ENCODE results near the gene USP21.

USP21 gene

DNA sequence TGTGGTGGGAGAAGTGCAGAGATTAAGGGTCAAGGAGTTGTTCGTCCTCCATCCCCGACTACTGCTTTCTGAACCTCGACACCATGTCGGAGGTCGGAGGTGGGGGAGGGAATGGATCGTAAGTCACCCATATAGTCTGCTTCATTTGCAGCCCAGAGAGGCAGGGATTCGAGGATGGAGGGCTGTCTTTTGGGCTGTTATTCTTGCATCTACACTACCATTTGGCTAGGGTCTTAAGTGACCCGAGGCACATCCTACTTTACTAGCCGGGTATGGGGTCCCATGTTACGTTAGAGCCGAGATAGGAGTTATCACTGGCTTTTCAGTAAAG, 578 bp downstream of the USP21 start:
- no peaks in the 10 kb centered on the region for H3K27me3 ChIP-seq (ENCODE audit: control insufficient read depth, insufficient read depth, low read length, poor library complexity, severe bottlenecking)
- peak overlapping the region; percentile 84 for H3K4me3 ChIP-seq (ENCODE audit: insufficient read depth, low read depth, low read length)
- peaks cover 28% of the 10 kb centered on the region for H3K36me3 ChIP-seq (ENCODE audit: control insufficient read depth, insufficient read depth, low read length)
- no peaks in the 10 kb centered on the region for H3K9me3 ChIP-seq (ENCODE audit: control insufficient read depth, low read length)
- H3K4me1 ChIP-seq (ENCODE audit: control insufficient read depth, insufficient read depth, low read length) = no peaks in the 10 kb centered on the region
- no peak overlapping the region for H3K27ac ChIP-seq (ENCODE audit: insufficient read depth, low read depth, low read length, poor library complexity, severe bottlenecking)
- WGBS, 2 experiments = 16 to 19% methylated on average over 11 of the region's 11 CpGs

GRCh38 chr1:161160671-161161145, 1.4 kb downstream of the USP21 start:
- Histone ChIP-seq H3K9me3 (ENCODE audit: control insufficient read depth, low read length) (no peaks in the 10 kb centered on the region), H3K4me3 (ENCODE audit: insufficient read depth, low read depth, low read length) (no peak overlapping the region), H3K4me1 (ENCODE audit: control insufficient read depth, insufficient read depth, low read length) (no peaks in the 10 kb centered on the region), H3K27me3 (ENCODE audit: control insufficient read depth, insufficient read depth, low read length, poor library complexity, severe bottlenecking) (no peaks in the 10 kb centered on the region), H3K36me3 (ENCODE audit: control insufficient read depth, insufficient read depth, low read length) (peaks cover 28% of the 10 kb centered on the region), H3K27ac (ENCODE audit: insufficient read depth, low read depth, low read length, poor library complexity, severe bottlenecking) (no peak overlapping the region)
- 96 to 97% methylated on average over 22 of the region's 22 CpGs for WGBS, 2 experiments

DNA sequence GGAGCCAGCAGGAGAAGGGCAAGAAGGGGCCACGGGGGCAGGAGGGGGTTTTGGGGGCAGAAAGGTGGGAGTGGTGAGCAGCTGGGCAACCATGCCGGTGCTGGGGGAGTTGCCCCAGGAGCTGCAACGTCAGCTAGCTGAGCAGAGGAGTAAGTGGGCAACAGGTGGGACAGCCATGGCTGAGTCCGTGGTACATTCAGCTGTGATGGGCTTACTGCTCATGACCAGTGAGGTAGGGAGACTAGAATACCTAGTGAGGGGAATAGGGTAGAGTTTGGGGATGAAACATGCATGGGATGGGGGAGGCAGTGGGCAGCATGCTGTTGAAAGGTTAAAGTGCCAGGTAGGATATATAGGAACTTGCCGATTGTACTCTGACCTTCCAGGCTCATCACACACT, 2.4 kb downstream of the USP21 start:
- Histone ChIP-seq H3K27ac (ENCODE audit: insufficient read depth, low read depth, low read length, poor library complexity, severe bottlenecking) (no peak overlapping the region), H3K27me3 (ENCODE audit: control insufficient read depth, insufficient read depth, low read length, poor library complexity, severe bottlenecking) (no peaks in the 10 kb centered on the region), H3K4me1 (ENCODE audit: control insufficient read depth, insufficient read depth, low read length) (no peaks in the 10 kb centered on the region), H3K4me3 (ENCODE audit: insufficient read depth, low read depth, low read length) (no peak overlapping the region), H3K36me3 (ENCODE audit: control insufficient read depth, insufficient read depth, low read length) (peaks cover 28% of the 10 kb centered on the region), H3K9me3 (ENCODE audit: control insufficient read depth, low read length) (no peaks in the 10 kb centered on the region)
- WGBS, 2 experiments = 94 to 96% methylated on average over 5 of the region's 5 CpGs

- H3K27me3 ChIP-seq (ENCODE audit: control insufficient read depth, insufficient read depth, low read length, poor library complexity, severe bottlenecking) = no peaks in the 10 kb centered on the region
- peaks cover 28% of the 10 kb centered on the region for H3K36me3 ChIP-seq (ENCODE audit: control insufficient read depth, insufficient read depth, low read length)
- H3K4me1 ChIP-seq (ENCODE audit: control insufficient read depth, insufficient read depth, low read length) = no peaks in the 10 kb centered on the region
- no peaks in the 10 kb centered on the region for H3K9me3 ChIP-seq (ENCODE audit: control insufficient read depth, low read length)
- H3K4me3 ChIP-seq (ENCODE audit: insufficient read depth, low read depth, low read length) = no peak overlapping the region
- WGBS, 2 experiments = 92 to 94% methylated on average over 7 of the region's 7 CpGs
- no peak overlapping the region for H3K27ac ChIP-seq (ENCODE audit: insufficient read depth, low read depth, low read length, poor library complexity, severe bottlenecking)
Observed at GRCh38 chr1:161162052-161162451, 2.8 kb downstream of the USP21 start.

- WGBS, 2 experiments = 94% methylated on average over 9 to 10 of the region's 10 CpGs
- no peaks in the 10 kb centered on the region for H3K27me3 ChIP-seq (ENCODE audit: control insufficient read depth, insufficient read depth, low read length, poor library complexity, severe bottlenecking)
Observed at GRCh38 chr1:161162806-161163205, 3.5 kb downstream of the USP21 start.

GRCh38 chr1:161163793-161164192, 4.5 kb downstream of the USP21 start:
- no peak overlapping the region for H3K4me3 ChIP-seq (ENCODE audit: insufficient read depth, low read depth, low read length)
- no peaks in the 10 kb centered on the region for H3K4me1 ChIP-seq (ENCODE audit: control insufficient read depth, insufficient read depth, low read length)
- 96% methylated on average over 5 of the region's 5 CpGs for WGBS, 2 experiments
- H3K36me3 ChIP-seq (ENCODE audit: control insufficient read depth, insufficient read depth, low read length) = peaks cover 18% of the 10 kb centered on the region
- no peaks in the 10 kb centered on the region for H3K27me3 ChIP-seq (ENCODE audit: control insufficient read depth, insufficient read depth, low read length, poor library complexity, severe bottlenecking)
- H3K9me3 ChIP-seq (ENCODE audit: control insufficient read depth, low read length) = no peaks in the 10 kb centered on the region
- H3K27ac ChIP-seq (ENCODE audit: insufficient read depth, low read depth, low read length, poor library complexity, severe bottlenecking) = no peak overlapping the region

More at GRCh38 chr1:161162806-161163205, 3.5 kb downstream of the USP21 start:
- Histone ChIP-seq H3K9me3 (ENCODE audit: control insufficient read depth, low read length) (no peaks in the 10 kb centered on the region), H3K4me1 (ENCODE audit: control insufficient read depth, insufficient read depth, low read length) (no peaks in the 10 kb centered on the region), H3K36me3 (ENCODE audit: control insufficient read depth, insufficient read depth, low read length) (peaks cover 25% of the 10 kb centered on the region), H3K4me3 (ENCODE audit: insufficient read depth, low read depth, low read length) (no peak overlapping the region), H3K27ac (ENCODE audit: insufficient read depth, low read depth, low read length, poor library complexity, severe bottlenecking) (no peak overlapping the region)

GRCh38 chr1:161164901-161165610, 5.8 kb downstream of the USP21 start:
- no peaks in the 10 kb centered on the region for H3K27me3 ChIP-seq (ENCODE audit: control insufficient read depth, insufficient read depth, low read length, poor library complexity, severe bottlenecking)

DNA sequence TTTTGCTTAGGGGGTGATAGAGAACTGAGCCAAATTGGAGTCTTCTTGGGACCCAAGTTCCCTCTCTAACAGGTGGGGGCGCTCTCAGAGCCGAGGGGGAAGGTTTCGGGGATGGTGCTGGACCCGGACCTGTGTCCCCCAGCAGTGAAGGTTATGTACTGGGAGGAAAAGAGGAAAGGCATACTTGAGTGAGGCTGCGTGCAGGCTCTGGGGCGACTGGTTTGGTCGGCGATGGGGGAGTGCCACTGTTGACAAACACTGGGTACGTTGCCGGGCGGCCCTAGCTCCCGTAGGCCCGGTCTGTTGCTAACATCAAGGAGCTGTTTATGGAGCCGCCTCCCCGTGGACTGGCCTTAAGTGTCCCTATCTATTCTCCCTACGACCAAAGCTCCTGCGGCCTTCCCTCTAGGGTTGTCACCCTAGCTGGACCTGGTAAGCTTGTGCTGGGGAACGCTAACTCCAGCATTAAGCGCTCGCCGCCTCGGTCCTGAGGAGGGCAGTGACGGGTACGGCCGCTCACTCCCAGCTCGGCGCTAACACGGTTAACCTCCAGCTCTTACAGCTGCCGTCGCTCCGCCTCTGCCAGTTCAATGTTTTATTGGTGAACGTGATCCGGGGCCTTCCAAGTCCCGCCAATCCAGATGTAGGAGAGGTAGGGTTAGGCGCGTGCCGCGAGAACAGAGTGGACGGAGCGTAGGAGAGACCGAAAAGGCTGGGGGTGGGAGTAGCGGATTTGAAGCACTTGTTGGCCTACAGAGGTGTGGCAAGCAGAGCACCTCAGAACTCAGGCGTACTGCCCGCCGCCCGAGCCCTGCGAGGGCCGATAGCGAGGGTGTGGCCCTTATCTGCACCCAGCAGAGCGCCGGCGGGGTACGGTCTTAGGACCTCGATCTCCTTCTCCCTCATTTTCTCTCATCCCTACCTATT, 6.7 kb downstream of the USP21 start, which contains the start of gene PPOX:
Gene PPOX (plus strand): TSS at position 685 of the 927 bp plus-strand sequence. CDS start 422 bp downstream, outside the sequence.
- Histone ChIP-seq H3K9me3 (ENCODE audit: control insufficient read depth, low read length) (no peaks in the 10 kb centered on the region), H3K36me3 (ENCODE audit: control insufficient read depth, insufficient read depth, low read length) (peaks cover 18% of the 10 kb centered on the region), H3K27me3 (ENCODE audit: control insufficient read depth, insufficient read depth, low read length, poor library complexity, severe bottlenecking) (no peaks in the 10 kb centered on the region), H3K4me1 (ENCODE audit: control insufficient read depth, insufficient read depth, low read length) (no peaks in the 10 kb centered on the region), H3K27ac (ENCODE audit: insufficient read depth, low read depth, low read length, poor library complexity, severe bottlenecking) (peak within 1 kb of the TSS; percentile 92), H3K4me3 (ENCODE audit: insufficient read depth, low read depth, low read length) (peak within 1 kb of the TSS; percentile 90)
- 0% methylated on average over 54 of the region's 54 CpGs for WGBS, 2 experiments

More at GRCh38 chr1:161164901-161165610, 5.8 kb downstream of the USP21 start:
- no peaks in the 10 kb centered on the region for H3K4me1 ChIP-seq (ENCODE audit: control insufficient read depth, insufficient read depth, low read length)
- H3K9me3 ChIP-seq (ENCODE audit: control insufficient read depth, low read length) = no peaks in the 10 kb centered on the region
- H3K4me3 ChIP-seq (ENCODE audit: insufficient read depth, low read depth, low read length) = peak overlapping the region; percentile 90
- peaks cover 18% of the 10 kb centered on the region for H3K36me3 ChIP-seq (ENCODE audit: control insufficient read depth, insufficient read depth, low read length)
- peak overlapping the region; percentile 92 for H3K27ac ChIP-seq (ENCODE audit: insufficient read depth, low read depth, low read length, poor library complexity, severe bottlenecking)
- 92% methylated on average over 11 of the region's 14 CpGs for WGBS, 2 experiments

DNA sequence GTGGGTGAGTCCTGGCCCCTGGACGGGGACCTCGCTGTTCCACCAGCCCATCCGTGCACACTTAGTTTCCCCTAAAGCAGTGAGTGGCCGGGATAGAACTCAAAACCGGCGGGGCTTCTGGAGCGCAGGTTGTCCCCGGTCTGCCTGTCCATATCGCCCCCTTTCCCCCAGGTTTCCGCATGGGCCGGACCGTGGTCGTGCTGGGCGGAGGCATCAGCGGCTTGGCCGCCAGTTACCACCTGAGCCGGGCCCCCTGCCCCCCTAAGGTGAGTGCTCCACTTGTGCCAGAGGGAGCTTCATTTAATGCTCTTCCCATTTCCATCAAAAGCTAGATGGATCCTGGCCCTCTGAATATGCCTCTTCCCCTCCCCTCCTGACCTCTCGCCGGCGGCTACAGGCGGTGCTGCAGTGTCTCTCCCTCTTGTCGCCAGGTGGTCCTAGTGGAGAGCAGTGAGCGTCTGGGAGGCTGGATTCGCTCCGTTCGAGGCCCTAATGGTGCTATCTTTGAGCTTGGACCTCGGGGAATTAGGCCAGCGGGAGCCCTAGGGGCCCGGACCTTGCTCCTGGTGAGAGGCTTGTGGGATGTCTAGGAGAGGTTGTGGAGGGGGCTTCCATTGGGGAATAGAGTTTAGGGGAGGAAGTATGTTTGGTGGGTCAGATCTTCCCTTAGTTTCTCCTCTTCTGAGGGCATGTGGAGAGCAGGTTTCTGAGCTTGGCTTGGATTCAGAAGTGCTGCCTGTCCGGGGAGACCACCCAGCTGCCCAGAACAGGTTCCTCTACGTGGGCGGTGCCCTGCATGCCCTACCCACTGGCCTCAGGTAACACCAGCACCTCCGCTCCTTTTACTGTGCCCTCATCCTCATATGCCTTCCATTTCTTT, 7.6 kb downstream of the USP21 start:
- peak overlapping the region; percentile 90 for H3K4me3 ChIP-seq (ENCODE audit: insufficient read depth, low read depth, low read length)
- no peaks in the 10 kb centered on the region for H3K27me3 ChIP-seq (ENCODE audit: control insufficient read depth, insufficient read depth, low read length, poor library complexity, severe bottlenecking)
- no peaks in the 10 kb centered on the region for H3K4me1 ChIP-seq (ENCODE audit: control insufficient read depth, insufficient read depth, low read length)
- peaks cover 20% of the 10 kb centered on the region for H3K36me3 ChIP-seq (ENCODE audit: control insufficient read depth, insufficient read depth, low read length)
- 9% methylated on average over 33 of the region's 33 CpGs for WGBS, 2 experiments
- H3K27ac ChIP-seq (ENCODE audit: insufficient read depth, low read depth, low read length, poor library complexity, severe bottlenecking) = peak overlapping the region; percentile 92
- H3K9me3 ChIP-seq (ENCODE audit: control insufficient read depth, low read length) = no peaks in the 10 kb centered on the region
